GM12878 (cell line): Measurements from ENCODE around the gene SHISA6. TPM values are rescaled to one million over a fixed set of nuclear protein-coding genes. Genes with fewer than 3 reads are reported as not detected.

Experiments used
- ATAC-seq: fragments of 200-7000 bp; cut with Tn5 transposase; 3 replicates; pipeline ENCODE4 v1.9.1; 2020; ENCODE audit warnings: mild to moderate bottlenecking, moderate library complexity
- BruUV-seq: library from RNA; stranded (reverse); fragments of 400-500 nt; replicated peaks from 2 replicates; lab custom pipeline; 2021; lab: Mats Ljungman, UMichigan
- CTCF ChIA-PET: fragments of 300-600 bp; sonication (Branson Sonifier 250); formaldehyde crosslinking; extraction: SDS; loops from one replicate; lab custom pipeline; 2021; ENCODE audit warnings: inconsistent platforms; lab: Yijun Ruan, JAX
- POLR2A ChIA-PET: fragments of 350-600 bp; formaldehyde crosslinking; extraction: SDS; loops from one replicate; lab custom pipeline; 2021; ENCODE audit warnings: inconsistent platforms; lab: Charles Lee
- RAD21 ChIA-PET: fragments of 300-600 bp; sonication (Branson Sonifier 250); formaldehyde crosslinking; loops from one replicate; lab custom pipeline; 2023; ENCODE audit warnings: antibody characterized with exemption; ENCODE audit not compliant: unreplicated experiment; lab: Charles Lee
- SMC1A ChIA-PET: fragments of 300-600 bp; sonication (Branson Sonifier 250); formaldehyde crosslinking; loops from one replicate; lab custom pipeline; 2023; ENCODE audit not compliant: unreplicated experiment, uncharacterized antibody; lab: Charles Lee
- DNase-seq: peaks from one replicate; pipeline ENCODE4 v3.0.0-alpha.2; 2011; ENCODE audit warnings: low read depth, low spot score
- FAIRE-seq: peaks from 3 replicates; lab custom pipeline; 2011; peaks lifted over from hg19 to GRCh38; lab: Jason Lieb, UNC
- H2AFZ ChIP-seq: 2 replicates; pipeline ENCODE4 v1.6.0; 2011; ENCODE audit warnings: low read depth, low read length, control low read depth; ENCODE audit not compliant: control insufficient read depth
- H3K27ac ChIP-seq: 2 replicates; pipeline ENCODE4 v1.5.1; 2011; ENCODE audit warnings: control low read depth; ENCODE audit not compliant: control insufficient read depth, insufficient read depth
- H3K27me3 ChIP-seq, 2 experiments: replicated peaks in 1 of 2; 2 replicates each; pipeline versions ENCODE4 v1.6.0 to v1.6.1; 2011; ENCODE audit warnings: low read length in 1 of 2; ENCODE audit not compliant: control insufficient read depth in 2 of 2, insufficient read depth in 2 of 2
- H3K36me3 ChIP-seq, 2 experiments: 2 replicates each; pipeline ENCODE4 v1.5.1; 2011; ENCODE audit warnings: low read length in 1 of 2; ENCODE audit not compliant: control insufficient read depth in 2 of 2, insufficient read depth in 2 of 2
- H3K4me1 ChIP-seq: 2 replicates; pipeline ENCODE4 v1.6.1; 2011; ENCODE audit warnings: mild to moderate bottlenecking, low read length, moderate library complexity, mixed read lengths; ENCODE audit not compliant: control insufficient read depth, insufficient read depth
- H3K4me2 ChIP-seq: 2 replicates; pipeline ENCODE4 v1.6.0; 2011; ENCODE audit warnings: control low read depth; ENCODE audit not compliant: control insufficient read depth, insufficient read depth
- H3K4me3 ChIP-seq: fragments of 200-600 bp; sonication (generic); 2 replicates; pipeline ENCODE4 v1.5.1; 2016
- H3K79me2 ChIP-seq: 2 replicates; pipeline ENCODE4 v1.6.0; 2011; ENCODE audit warnings: low read length; ENCODE audit not compliant: control insufficient read depth, insufficient read depth
- H3K9ac ChIP-seq: 2 replicates; pipeline ENCODE4 v1.8.0; 2011; ENCODE audit warnings: low read length, control low read depth, mixed read lengths; ENCODE audit not compliant: control insufficient read depth, insufficient read depth
- H3K9me3 ChIP-seq: replicated peaks from 3 replicates; pipeline ENCODE4 v1.5.1; 2011; ENCODE audit warnings: mild to moderate bottlenecking, low read length; ENCODE audit not compliant: control insufficient read depth, insufficient read depth
- H4K20me1 ChIP-seq: 2 replicates; pipeline ENCODE4 v1.6.0; 2011; ENCODE audit not compliant: control insufficient read depth, insufficient read depth
- ATF3 ChIP-seq: IDR thresholded peaks from 2 replicates; pipeline ENCODE4 v1.6.1; 2011; ENCODE audit warnings: low read depth, mild to moderate bottlenecking, low read length, moderate library complexity, borderline replicate concordance; ENCODE audit errors: extremely low read depth
- CREM ChIP-seq: IDR thresholded peaks from 2 replicates; pipeline ENCODE4 v1.6.1; 2014; ENCODE audit warnings: antibody characterized with exemption, low read depth
- E4F1 ChIP-seq: fragments of 450-650 bp; IDR thresholded peaks from 2 replicates; pipeline ENCODE4 v1.6.1; 2018; ENCODE audit warnings: borderline replicate concordance, mild to moderate bottlenecking; ENCODE audit not compliant: partially characterized antibody
- JUND ChIP-seq: IDR thresholded peaks from 2 replicates; pipeline ENCODE4 v1.6.1; 2012; ENCODE audit warnings: low read depth, mild to moderate bottlenecking, low read length, improper control_type of control experiment, moderate library complexity
- MXI1 ChIP-seq: fragments of 150-350 bp; IDR thresholded peaks from 2 replicates; pipeline ENCODE4 v1.6.1; 2011; ENCODE audit warnings: low read depth, mild to moderate bottlenecking, inconsistent platforms, low read length, improper control_type of control experiment
- RELA ChIP-seq: fragments of 450-650 bp; IDR thresholded peaks from 2 replicates; pipeline ENCODE4 v1.8.0; 2014; ENCODE audit warnings: borderline replicate concordance; ENCODE audit not compliant: partially characterized antibody
- SIN3A ChIP-seq: IDR thresholded peaks from 2 replicates; pipeline ENCODE4 v1.6.1; 2012; ENCODE audit warnings: low read depth, low read length, improper control_type of control experiment
- SREBF2 ChIP-seq: IDR thresholded peaks from 2 replicates; pipeline ENCODE4 v1.6.1; 2012; ENCODE audit warnings: mild to moderate bottlenecking, low read length
- WGBS: methylation state at CpG from one replicate; pipeline ENCODE4 v1.1.6; 2016; ENCODE audit warnings: low lambda C conversion rate; ENCODE audit not compliant: insufficient replicate concordance, insufficient coverage; ENCODE audit errors: missing lambda C conversion rate; 5-methylcytosine and 5-hydroxymethylcytosine counted together
- in situ Hi-C: fragments of 300-500 bp; cut with MboI; formaldehyde crosslinking; loops from 9 replicates; pipeline ENCODE4 v1.14.3; 2018; ENCODE audit warnings: mixed read lengths
- intact Hi-C: fragments of 100-400 bp; cut with micrococcal nuclease; formaldehyde crosslinking; loops from one replicate; pipeline ENCODE4 v1.14.2; 2022; ENCODE audit not compliant: unreplicated experiment
- polyA plus RNA-seq, 11 experiments: library from polyadenylated mRNA; depleted of rRNA in 4 of 11; unstranded in 6 of 11; stranded (reverse) in 5 of 11; fragments of >200 nt; fragmentation: Nextera tagmentation in 4 of 11; fragmentation: Illumina TruSeq in 1 of 11; extraction: Ambion mirVana in 4 of 11; extraction: Trizol in 1 of 11; gene quantifications; 1 replicate in 1 of 11; 2 replicates in 10 of 11; pipeline versions ENCODE4 v1.2.1 to v1.2.3, GENCODE V29; 2011 to 2016; ENCODE audit warnings: inconsistent platforms in 2 of 11, missing spikeins in 2 of 11, low read depth in 1 of 11
- total RNA-seq, 4 experiments: library from RNA; depleted of rRNA in 3 of 4; stranded (reverse); fragments of >200 nt in 3 of 4; fragmentation: Illumina TruSeq in 1 of 4; extraction: Trizol in 1 of 4; gene quantifications; 2 replicates each; pipeline versions ENCODE4 v1.2.1 to v1.2.3, GENCODE V29; 2013 to 2021

SHISA6 gene
- total and polyA plus RNA-seq, 10 of the 15 experiments (the other 5 are each of a cell fraction or from before 2014, with no cell fraction given), result not detected

GRCh38 chr17:11251561-11252107, 10.6 kb downstream of the SHISA6 start (continued):
- TF ChIP-seq JUND (no peak), SIN3A (no peak), SREBF2 (no peak), CREM (no peak), MXI1 (no peak)

- H3K9me3 ChIP-seq, result no peaks in the 10 kb centered on the region; the same call in 2 of the 3 replicates
- no peak for FAIRE-seq
- H3K4me2 ChIP-seq, result no peak overlapping the region
- ChIA-PET CTCF (no interaction called here), POLR2A (no interaction called here), SMC1A (no interaction called here), RAD21 (no interaction called here)
- no peak overlapping the region for H2AFZ ChIP-seq
- BruUV-seq, result no TSS peak
- H3K9ac ChIP-seq, result no peak overlapping the region
- ATAC-seq, result no peak
- in situ Hi-C loops (no loop called here), intact Hi-C loops (no loop called here)
- H3K4me1 ChIP-seq, result no peaks in the 10 kb centered on the region
- H3K27me3 ChIP-seq, result no peaks in the 10 kb centered on the region
- H3K27ac ChIP-seq, result no peak overlapping the region
- TF ChIP-seq E4F1, result no peak
- TF ChIP-seq ATF3, result no peak
- TF ChIP-seq RELA, result no peak
- DNase-seq, result no peak
- no peak overlapping the region for H3K4me3 ChIP-seq
- H4K20me1 ChIP-seq, result no peaks in the 10 kb centered on the region
- no peaks in the 10 kb centered on the region for H3K36me3 ChIP-seq
- H3K79me2 ChIP-seq, result no peaks in the 10 kb centered on the region
- WGBS, result 16% methylated on average over 11 of the region's 11 CpGs
Observed at GRCh38 chr17:11252146-11252545, 11.1 kb downstream of the SHISA6 start.
